Measurements from ENCODE around the gene DLL3. TPM values are rescaled to one million over a fixed set of nuclear protein-coding genes. Genes with fewer than 3 reads are reported as not detected.

Gene DLL3
- polyA plus RNA-seq, 1 donor = 0.12 TPM

- DNase-seq = no peak
Observed at GRCh38 chr19:39517432-39517831, 18.7 kb downstream of the DLL3 start.

- no peak for DNase-seq
Observed at GRCh38 chr19:39518458-39518857, 19.7 kb downstream of the DLL3 start.

GRCh38 chr19:39518975-39519374, 20.2 kb downstream of the DLL3 start:
- no peak for DNase-seq

GRCh38 chr19:39520541-39521484, 22.1 kb downstream of the DLL3 start:
- DNase-seq = no peak

GRCh38 chr19:39524495-39524894, 25.7 kb downstream of the DLL3 start:
- DNase-seq = no peak

- DNase-seq = no peak
Observed at GRCh38 chr19:39525205-39525604, 26.5 kb downstream of the DLL3 start.

GRCh38 chr19:39531834-39532232, 33.1 kb downstream of the DLL3 start:
- peak; percentile 22 for DNase-seq

- peak; percentile 99 for DNase-seq
Observed at GRCh38 chr19:39532233-39533002, 33.7 kb downstream of the DLL3 start, which contains the start of gene EID2B. EID2B (minus strand) TSS chr19:39532852; CDS start chr19:39532802, 50 bp downstream.

GRCh38 chr19:39533003-39533512, 34.3 kb downstream of the DLL3 start:
- no peak for DNase-seq

- no peak for DNase-seq
Observed at GRCh38 chr19:39533791-39534190, 35.0 kb downstream of the DLL3 start.

GRCh38 chr19:39539165-39539517, 40.4 kb downstream of the DLL3 start:
- no peak for DNase-seq

GRCh38 chr19:39539518-39540332, 41.0 kb downstream of the DLL3 start, which contains the start of gene EID2:
EID2 (minus strand) TSS chr19:39540161; CDS start chr19:39540079, 82 bp downstream.
- DNase-seq = peak; percentile 97

- no peak for DNase-seq
Observed at GRCh38 chr19:39540333-39540673, 41.6 kb downstream of the DLL3 start.

- DNase-seq = no peak
Observed at GRCh38 chr19:39542206-39542605, 43.5 kb downstream of the DLL3 start.

GRCh38 chr19:39543477-39543857, 44.7 kb downstream of the DLL3 start:
- DNase-seq = no peak

- DNase-seq = no peak
Observed at GRCh38 chr19:39544226-39544903, 45.6 kb downstream of the DLL3 start.

GRCh38 chr19:39544911-39545310, 46.2 kb downstream of the DLL3 start:
- no peak for DNase-seq

GRCh38 chr19:39546599-39546998, 47.9 kb downstream of the DLL3 start:
- no peak for DNase-seq

GRCh38 chr19:39550197-39550596, 51.5 kb downstream of the DLL3 start:
- no peak for DNase-seq

GRCh38 chr19:39553082-39553652, 54.4 kb downstream of the DLL3 start:
- no peak for DNase-seq

GRCh38 chr19:39554701-39555311, 56.1 kb downstream of the DLL3 start:
- DNase-seq = no peak
